HCT116 (cell line): ENCODE measurements around the gene LCK. TPM values are rescaled to one million over a fixed set of nuclear protein-coding genes. Genes with fewer than 3 reads are reported as not detected.

Source experiments
- ATAC-seq: fragments of 200-7000 bp; cut with Tn5 transposase; 2 replicates; pipeline ENCODE4 v1.9.1; 2020; ENCODE audit warnings: mild to moderate bottlenecking, moderate library complexity
- BruUV-seq: library from RNA; stranded (reverse); fragments of 400-500 nt; replicated peaks from 2 replicates; lab custom pipeline; 2021; lab: Mats Ljungman, UMichigan
- CTCF ChIA-PET: fragments of 300-600 bp; sonication (Branson Sonifier 250); formaldehyde crosslinking; loops from one replicate; lab custom pipeline; 2021; ENCODE audit warnings: antibody characterized with exemption; lab: Charles Lee
- POLR2A ChIA-PET: fragments of 300-600, 350-600 bp; sonication (Branson Sonifier 250); formaldehyde crosslinking; loops from one replicate; lab custom pipeline; 2021; ENCODE audit warnings: antibody characterized with exemption; lab: Charles Lee
- RAD21 ChIA-PET, 2 experiments: fragments of 300-600 bp; sonication (Branson Sonifier 250); formaldehyde crosslinking; loops; one replicate each; lab custom pipeline; 2023; ENCODE audit warnings: low total read pairs in 2 of 2; ENCODE audit not compliant: uncharacterized antibody in 2 of 2, unreplicated experiment in 2 of 2, low non-redundant PET in 1 of 2; lab: Charles Lee
- DNase-seq: peaks from one replicate; pipeline ENCODE4 v3.0.0-alpha.2; 2010; ENCODE audit warnings: low read depth, low spot score
- H2AFZ ChIP-seq: fragments of 200-600 bp; shearing (Covaris generic), sonication (generic); 2 replicates; pipeline ENCODE4 v1.6.1; 2017; ENCODE audit warnings: low read depth, mixed run types, mixed read lengths, antibody characterized with exemption, low read length; ENCODE audit not compliant: poor library complexity, severe bottlenecking
- H3K27ac ChIP-seq: 2 replicates; pipeline ENCODE4 v1.5.1; 2012; ENCODE audit warnings: low read depth, low read length
- H3K27me3 ChIP-seq: fragments of 200-600 bp; sonication (generic); 2 replicates; pipeline ENCODE4 v1.6.1; 2016; ENCODE audit warnings: mixed run types, low read length, mixed read lengths; ENCODE audit not compliant: insufficient read depth
- H3K36me3 ChIP-seq, 2 experiments: fragments of 200-500 bp in 1 of 2; fragments of 200-600 bp in 1 of 2; sonication (Bioruptor generic) in 1 of 2; sonication (generic) in 1 of 2; 2 replicates each; pipeline versions ENCODE4 v1.5.1 to v1.6.1; 2014 to 2016; ENCODE audit warnings: low read length in 2 of 2, inconsistent platforms in 1 of 2, mixed read lengths in 1 of 2, mixed run types in 1 of 2; ENCODE audit not compliant: insufficient read depth in 2 of 2, control insufficient read depth in 1 of 2
- H3K4me1 ChIP-seq, 2 experiments: fragments of 200-600 bp in 1 of 2; sonication (generic) in 1 of 2; 2 replicates each; pipeline versions ENCODE4 v1.5.1 to v1.6.1; 2012 to 2017; ENCODE audit warnings: low read length in 2 of 2, inconsistent platforms in 1 of 2, mild to moderate bottlenecking in 1 of 2, mixed read lengths in 1 of 2, mixed run types in 1 of 2, moderate library complexity in 1 of 2; ENCODE audit not compliant: insufficient read depth in 2 of 2, control insufficient read depth in 1 of 2
- H3K4me2 ChIP-seq: fragments of 200-600 bp; sonication (generic); 2 replicates; pipeline ENCODE4 v1.6.1; 2017; ENCODE audit warnings: mixed run types, low read length, mixed read lengths
- H3K4me3 ChIP-seq, 2 experiments: fragments of 200-600 bp in 1 of 2; sonication (generic) in 1 of 2; replicated peaks in 1 of 2; 2 replicates each; pipeline ENCODE4 v1.5.1; 2011 to 2016; ENCODE audit warnings: low read length in 2 of 2, control low read depth in 1 of 2, low read depth in 1 of 2, mild to moderate bottlenecking in 1 of 2, mixed read lengths in 1 of 2, mixed run types in 1 of 2
- H3K79me2 ChIP-seq: fragments of 200-600 bp; sonication (generic); 2 replicates; pipeline ENCODE4 v1.6.1; 2017; ENCODE audit warnings: mild to moderate bottlenecking, mixed run types, low read length, moderate library complexity, mixed read lengths; ENCODE audit not compliant: insufficient read depth
- H3K9ac ChIP-seq: fragments of 200-600 bp; sonication (generic); 2 replicates; pipeline ENCODE4 v1.6.1; 2016; ENCODE audit warnings: low read length, mixed read lengths
- H3K9me2 ChIP-seq: fragments of 200-600 bp; sonication (generic), shearing (Covaris generic); 2 replicates; pipeline ENCODE4 v1.6.1; 2017; ENCODE audit warnings: mixed run types, mild to moderate bottlenecking, moderate library complexity; ENCODE audit not compliant: insufficient read depth
- H3K9me3 ChIP-seq, 2 experiments: fragments of 200-500 bp in 1 of 2; fragments of 200-600 bp in 1 of 2; sonication (Bioruptor generic) in 1 of 2; sonication (generic) in 1 of 2; 2 replicates each; pipeline ENCODE4 v1.6.1; 2014 to 2017; ENCODE audit warnings: low read length in 2 of 2, mixed read lengths in 2 of 2, inconsistent platforms in 1 of 2, low read depth in 1 of 2, mild to moderate bottlenecking in 1 of 2, mixed run types in 1 of 2, moderate library complexity in 1 of 2; ENCODE audit not compliant: control insufficient read depth in 1 of 2, insufficient read depth in 1 of 2
- H4K20me1 ChIP-seq: fragments of 200-600 bp; sonication (generic), shearing (Covaris generic); 2 replicates; pipeline ENCODE4 v1.6.1; 2017; ENCODE audit warnings: mixed run types, mild to moderate bottlenecking, moderate library complexity; ENCODE audit not compliant: insufficient read depth
- CBX3 ChIP-seq: IDR thresholded peaks from 2 replicates; pipeline ENCODE4 v1.6.1; 2012; ENCODE audit warnings: low read depth
- CTCF ChIP-seq, 3 experiments: fragments of 200-600 bp in 1 of 3; sonication (generic) in 1 of 3; IDR thresholded peaks in 2 of 3; conservative IDR thresholded peaks in 1 of 3; 2 replicates each; pipeline ENCODE4 v1.5.1; 2012 to 2017; ENCODE audit warnings: low read depth in 2 of 3, low read length in 2 of 3, antibody characterized with exemption in 1 of 3, borderline replicate concordance in 1 of 3, control low read depth in 1 of 3, mild to moderate bottlenecking in 1 of 3, mixed read lengths in 1 of 3, mixed run types in 1 of 3, moderate library complexity in 1 of 3; ENCODE audit not compliant: insufficient read depth in 1 of 3
- FOSL1 ChIP-seq: IDR thresholded peaks from 2 replicates; pipeline ENCODE4 v1.6.1; 2012; ENCODE audit warnings: low read depth
- POLR2A ChIP-seq: IDR thresholded peaks from 2 replicates; pipeline ENCODE4 v1.7.0; 2011; ENCODE audit warnings: borderline replicate concordance; ENCODE audit not compliant: insufficient read depth, insufficient read length; ENCODE audit errors: extremely low read depth
- TCF7L2 ChIP-seq: IDR thresholded peaks from 2 replicates; pipeline ENCODE4 v1.7.0; 2011; ENCODE audit warnings: borderline replicate concordance, inconsistent platforms; ENCODE audit not compliant: insufficient read depth, insufficient read length; ENCODE audit errors: extremely low read depth
- ZNF274 ChIP-seq: fragments of 200-500 bp; sonication (Bioruptor generic); IDR thresholded peaks from 2 replicates; pipeline ENCODE4 v1.6.1; 2014; ENCODE audit warnings: mild to moderate bottlenecking, low read depth, low read length, inconsistent platforms
- intact Hi-C: fragments of 100-400 bp; cut with micrococcal nuclease; formaldehyde crosslinking; loops from 2 replicates; pipeline ENCODE4 v1.10.0; 2022
- total RNA-seq: library from RNA; stranded (reverse); gene quantifications from one replicate; pipeline ENCODE4 v1.2.1, GENCODE V29; 2021; ENCODE audit not compliant: unreplicated experiment

The LCK gene
- total RNA-seq, 1 experiment from 2014 or later: 0.79 TPM

DNA sequence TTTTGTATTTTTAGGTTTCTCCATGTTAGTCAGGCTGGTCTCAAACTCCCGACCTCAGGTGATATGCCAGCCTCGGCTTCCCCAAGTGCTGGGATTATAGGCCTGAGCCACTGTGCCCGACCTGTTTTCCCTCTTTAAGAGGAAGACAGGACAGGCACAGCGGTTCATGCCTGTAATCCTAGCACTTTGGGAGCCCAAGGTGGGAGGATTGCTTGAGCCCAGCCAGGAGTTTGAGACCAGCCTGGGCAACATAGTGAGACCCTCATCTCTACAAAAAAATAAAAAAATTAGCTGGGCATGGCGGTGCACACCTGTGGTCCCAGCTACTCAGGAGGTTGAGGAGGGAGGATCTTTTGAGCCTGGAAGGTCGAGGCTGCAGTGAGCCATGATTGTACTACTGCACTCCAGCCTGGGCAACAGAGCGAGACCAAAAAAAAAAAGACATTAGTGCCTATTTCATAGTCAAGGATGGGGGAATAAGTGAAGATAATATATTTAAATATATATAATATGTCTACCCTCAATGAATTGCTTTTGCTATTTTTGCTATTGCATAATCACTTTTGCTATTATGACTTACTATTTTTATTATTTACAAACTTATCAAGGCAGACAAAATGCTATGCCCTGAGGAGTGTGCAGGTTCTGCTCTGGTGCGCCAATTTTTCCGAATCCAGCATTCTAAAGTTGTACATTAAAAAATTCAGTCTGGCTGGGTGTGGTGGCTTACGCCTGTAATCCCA lies 67.2 kb downstream of the LCK start:
- Histone ChIP-seq H2AFZ (no peak overlapping the region), H3K9ac (no peak overlapping the region), H3K4me3 (no peak overlapping the region), H3K27ac (no peak overlapping the region), H3K9me3 (no peaks in the 10 kb centered on the region), H3K4me2 (no peak overlapping the region), H3K79me2 (peaks cover 22% of the 10 kb centered on the region), H3K27me3 (no peaks in the 10 kb centered on the region), H3K9me2 (no peaks in the 10 kb centered on the region), H3K36me3 (peaks cover 0 to 22% of the 10 kb centered on the region in 2 experiments; a peak in 2 of 4 replicates), H3K4me1 (peaks cover 0 to 11% of the 10 kb centered on the region in 2 experiments; a peak in 3 of 4 replicates), H4K20me1 (no peaks in the 10 kb centered on the region)
- CTCF ChIA-PET: no interaction called here
- intact Hi-C loops: no loop called here
- RAD21 ChIA-PET: no interaction called here
- TF ChIP-seq CBX3 (no peak), CTCF (IDR thresholded peaks at IDR 0.05 in 2 of 3, conservative IDR thresholded peaks at IDR 0.05 in 1 of 3; ENCODE audit: borderline replicate concordance in 1 of 3, insufficient read depth in 1 of 3, low read depth in 2 of 3, low read length in 2 of 3) (no peak), POLR2A (no peak), ZNF274 (no peak), FOSL1 (no peak), TCF7L2 (no peak)
- ATAC-seq: no peak
- POLR2A ChIA-PET: no interaction called here
- no TSS peak for BruUV-seq
- no peak for DNase-seq
